ENCODE data around the gene SYNGR3. TPM values are rescaled to one million over a fixed set of nuclear protein-coding genes. Genes with fewer than 3 reads are reported as not detected.

SYNGR3 gene
- total and polyA plus RNA-seq, 2 of the 13 experiments (the other 11 are each of a cell fraction or from before 2014, with no cell fraction given): 0.97 to 5.7 TPM

- peak; percentile 99 for TF ChIP-seq ZNF18 (CRISPR knock-in tag; IDR thresholded peaks at IDR 0.05; ENCODE audit: insufficient replicate concordance)
Measured at GRCh38 chr16:2011726-2012125, 22.0 kb downstream of the SYNGR3 start (continued).

GRCh38 chr16:2013527-2013926, 23.8 kb downstream of the SYNGR3 start:
- H3K4me3 ChIP-seq (replicated peaks in 1 of 3; ENCODE audit: insufficient read depth in 1 of 3, low read depth in 2 of 3, low read length in 3 of 3): no peak overlapping the region
- peaks cover 57% of the 10 kb centered on the region for H3K4me1 ChIP-seq (ENCODE audit: insufficient read depth, low read length)
- intact Hi-C loops (cut with micrococcal nuclease; ENCODE audit: unreplicated experiment) (no loop called here), in situ Hi-C loops (cut with HindIII; ENCODE audit: extremely low pct_ligation_motif_present, low pct_unique_long_range_greater_than_20kb) (no loop called here)
- FAIRE-seq (no peak), ATAC-seq (no peak), DNase-seq (ENCODE audit: low spot score) (no peak)
- H4K20me1 ChIP-seq (ENCODE audit: insufficient read depth, low read length): peaks cover 1% of the 10 kb centered on the region; the same call in 1 of the 2 replicates
- no peaks in the 10 kb centered on the region for H3K27me3 ChIP-seq (ENCODE audit: control insufficient read depth in 1 of 2, insufficient read depth in 2 of 2, low read length in 2 of 2)
- ChIA-PET CTCF (ENCODE audit: low intra/inter-chr PET ratio, low total read pairs) (no interaction called here), POLR2A (no interaction called here)
- H3K9me3 ChIP-seq (ENCODE audit: low read length): no peaks in the 10 kb centered on the region
- 69% methylated on average over 15 of the region's 15 CpGs for WGBS (ENCODE audit: low lambda C conversion rate)
- peaks cover 16% of the 10 kb centered on the region for H3K79me2 ChIP-seq (ENCODE audit: insufficient read depth, low read length)
- no TSS peak for BruUV-seq (replicated peaks)
- H2AFZ ChIP-seq (ENCODE audit: low read length): no peak overlapping the region
- H3K4me2 ChIP-seq (ENCODE audit: low read depth, low read length): no peak overlapping the region
- no peak overlapping the region for H3K9ac ChIP-seq (ENCODE audit: insufficient read depth, low read depth, low read length)
- H3K27ac ChIP-seq (ENCODE audit: extremely low read length, insufficient read depth, low read length): no peak overlapping the region
- no peaks in the 10 kb centered on the region for H3K36me3 ChIP-seq (replicated peaks in 1 of 2; ENCODE audit: control insufficient read depth in 1 of 2, insufficient read depth in 2 of 2, low read length in 2 of 2)
- TF ChIP-seq ATF1 (CRISPR knock-in tag; IDR thresholded peaks at IDR 0.05): no peak
- TF ChIP-seq ZNF572 (CRISPR knock-in tag; IDR thresholded peaks at IDR 0.05): no peak
- no peak for TF ChIP-seq ZNF746 (CRISPR knock-in tag; IDR thresholded peaks at IDR 0.05)
- TF ChIP-seq TCF7L2 (IDR thresholded peaks at IDR 0.05; ENCODE audit: low read depth, low read length): no peak
- no peak for TF ChIP-seq CBFB (CRISPR knock-in tag; IDR thresholded peaks at IDR 0.05)
- TF ChIP-seq MIER3 (CRISPR knock-in tag; IDR thresholded peaks at IDR 0.05; ENCODE audit: borderline replicate concordance): no peak
- no peak for TF ChIP-seq KLF16 (CRISPR knock-in tag; IDR thresholded peaks at IDR 0.05)
- no peak for TF ChIP-seq SUZ12 (IDR thresholded peaks at IDR 0.05; ENCODE audit: low read depth, low read length)
- TF ChIP-seq ARHGAP35 (CRISPR knock-in tag; IDR thresholded peaks at IDR 0.05; ENCODE audit: borderline replicate concordance): no peak
- TF ChIP-seq ZGPAT (CRISPR knock-in tag; IDR thresholded peaks at IDR 0.05): no peak
- no peak for TF ChIP-seq BRF2 (CRISPR knock-in tag; IDR thresholded peaks at IDR 0.05)
- no peak for TF ChIP-seq JDP2 (CRISPR knock-in tag; IDR thresholded peaks at IDR 0.05; ENCODE audit: borderline replicate concordance)
- no peak for TF ChIP-seq MIER2 (CRISPR knock-in tag; IDR thresholded peaks at IDR 0.05)
- no peak for TF ChIP-seq ZNF761 (CRISPR knock-in tag; conservative IDR thresholded peaks at IDR 0.05)
- TF ChIP-seq NFRKB (IDR thresholded peaks at IDR 0.05): no peak
- TF ChIP-seq YY1 (IDR thresholded peaks at IDR 0.05; ENCODE audit: insufficient read depth, insufficient replicate concordance, low read depth, low read length): no peak
- TF ChIP-seq THAP8 (CRISPR knock-in tag; IDR thresholded peaks at IDR 0.05; ENCODE audit: borderline replicate concordance): no peak
- no peak for TF ChIP-seq ZNF883 (CRISPR knock-in tag; IDR thresholded peaks at IDR 0.05; ENCODE audit: not compliant biosample characterization)

Measured in HepG2 (cell line).